Transverse colon (tissue), 4 donors: ENCODE measurements around the gene SLC41A2. TPM values are rescaled to one million over a fixed set of nuclear protein-coding genes. Genes with fewer than 3 reads are reported as not detected.

Source experiments
- DNase-seq: peaks from one replicate; pipeline ENCODE4 v3.0.0-alpha.2; 2019
- H3K27ac ChIP-seq, 4 donors: fragments of 200-600 bp; sonication (generic); 2 replicates each; pipeline ENCODE4 v1.5.1; 2016 to 2018; ENCODE audit warnings: inconsistent platforms in 4 of 4
- H3K27me3 ChIP-seq: fragments of 200-600 bp; sonication (generic); 2 replicates; pipeline ENCODE4 v1.5.1; 2017; ENCODE audit warnings: inconsistent platforms
- H3K36me3 ChIP-seq, 4 donors: fragments of 200-600 bp; sonication (generic); 2 replicates each; pipeline ENCODE4 v1.5.1; 2017 to 2019; ENCODE audit warnings: inconsistent platforms in 4 of 4
- H3K4me1 ChIP-seq, 4 donors: fragments of 200-600 bp; sonication (generic); 2 replicates each; pipeline ENCODE4 v1.5.1; 2017 to 2020; ENCODE audit warnings: inconsistent platforms in 4 of 4
- H3K4me3 ChIP-seq, 4 donors: fragments of 200-600 bp; sonication (generic); 1 replicate in 1 of 4; 2 replicates in 3 of 4; pipeline versions ENCODE4 v1.5.1 to v1.6.1; 2017 to 2019; ENCODE audit warnings: inconsistent platforms in 4 of 4
- H3K9me3 ChIP-seq, 2 donors: fragments of 200-600 bp; sonication (generic); 2 replicates each; pipeline ENCODE4 v1.5.1; 2017 to 2019; ENCODE audit warnings: inconsistent platforms in 2 of 2
- EP300 ChIP-seq: sonication (generic); formaldehyde crosslinking; IDR thresholded peaks from one replicate; pipeline ENCODE4 v1.6.1; 2017; ENCODE audit warnings: antibody characterized with exemption, low read depth
- POLR2A ChIP-seq: fragments of 450-650 bp; IDR thresholded peaks from one replicate; pipeline ENCODE4 v1.6.1; 2016; ENCODE audit warnings: antibody characterized with exemption, mild to moderate bottlenecking, moderate library complexity
- POLR2AphosphoS5 ChIP-seq, 3 donors: sonication (generic); formaldehyde crosslinking; IDR thresholded peaks; one replicate each; pipeline ENCODE4 v1.6.1; 2016; ENCODE audit warnings: antibody characterized with exemption in 3 of 3
- WGBS, 2 donors: methylation state at CpG; one replicate each; pipeline ENCODE4 v1.1.5; 2018; ENCODE audit warnings: low coverage in 1 of 2; 5-methylcytosine and 5-hydroxymethylcytosine counted together
- in situ Hi-C, 4 donors: fragments of 200-750 bp; cut with MboI; loops; one replicate each; pipeline versions ENCODE4 v1.15.0 to v1.15.1; 2017; ENCODE audit warnings: low sequenced_read_pairs in 3 of 4, low pct_ligation_motif_present in 1 of 4, low pct_unique_long_range_greater_than_20kb in 1 of 4
- intact Hi-C: fragments of 100-400 bp; cut with DNase I; formaldehyde crosslinking; loops from one replicate; pipeline ENCODE4 v1.15.1; 2023; ENCODE audit warnings: low total_unique reads
- total RNA-seq, 4 donors: library from RNA; depleted of rRNA; stranded (reverse); fragments of >200 nt; gene quantifications; one replicate each; pipeline ENCODE4 v1.1.0, GENCODE V29; 2016
- TF ChIP-seq, protein P1 (sequence below), 5 experiments: fragments of 200-600 bp in 3 of 5; fragments of 450-650 bp in 2 of 5; sonication (generic) in 3 of 5; IDR thresholded peaks; 1 replicate in 2 of 5; 2 replicates in 3 of 5; pipeline ENCODE4 v1.5.1; 2016 to 2017; ENCODE audit warnings: antibody characterized with exemption in 5 of 5, inconsistent platforms in 3 of 5, mild to moderate bottlenecking in 2 of 5, moderate library complexity in 1 of 5

The SLC41A2 gene
- total RNA-seq, 4 donors from 2014 or later, result 31.6 to 154 (median 129) TPM

DNA sequence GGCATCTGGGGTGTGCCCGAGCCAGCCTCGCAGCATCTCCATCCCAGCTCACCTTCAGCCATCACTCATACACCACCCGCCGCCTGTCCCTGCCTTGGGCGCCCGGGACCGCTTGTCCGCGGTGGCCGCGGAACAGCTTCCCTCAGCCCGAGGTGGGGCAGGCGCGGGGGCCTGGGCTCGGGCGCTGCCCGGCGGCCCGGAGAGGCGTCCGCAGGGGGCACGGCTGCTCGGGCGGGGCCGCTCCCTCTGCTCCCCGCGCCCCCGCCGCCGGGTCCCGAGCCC is 430 bp downstream of the SLC41A2 start:
- Histone ChIP-seq H3K4me3 (peak overlapping the region; percentile 82 to 92 (median 86)), H3K36me3 (no peaks in the 10 kb centered on the region), H3K9me3 (no peaks in the 10 kb centered on the region), H3K27me3 (no peaks in the 10 kb centered on the region), H3K27ac (peak overlapping the region; percentile 86 to 93 (median 90)), H3K4me1 (peaks cover 10 to 49% (median 19%) of the 10 kb centered on the region in 4 donors)
- peak; percentile 54 for DNase-seq
- in situ Hi-C loops (no loop called here), intact Hi-C loops (no loop called here)
- TF ChIP-seq POLR2A (no peak), EP300 (no peak), POLR2AphosphoS5 (IDR thresholded peaks at IDR 0.05) (no peak)
- TF ChIP-seq, protein P1, sequence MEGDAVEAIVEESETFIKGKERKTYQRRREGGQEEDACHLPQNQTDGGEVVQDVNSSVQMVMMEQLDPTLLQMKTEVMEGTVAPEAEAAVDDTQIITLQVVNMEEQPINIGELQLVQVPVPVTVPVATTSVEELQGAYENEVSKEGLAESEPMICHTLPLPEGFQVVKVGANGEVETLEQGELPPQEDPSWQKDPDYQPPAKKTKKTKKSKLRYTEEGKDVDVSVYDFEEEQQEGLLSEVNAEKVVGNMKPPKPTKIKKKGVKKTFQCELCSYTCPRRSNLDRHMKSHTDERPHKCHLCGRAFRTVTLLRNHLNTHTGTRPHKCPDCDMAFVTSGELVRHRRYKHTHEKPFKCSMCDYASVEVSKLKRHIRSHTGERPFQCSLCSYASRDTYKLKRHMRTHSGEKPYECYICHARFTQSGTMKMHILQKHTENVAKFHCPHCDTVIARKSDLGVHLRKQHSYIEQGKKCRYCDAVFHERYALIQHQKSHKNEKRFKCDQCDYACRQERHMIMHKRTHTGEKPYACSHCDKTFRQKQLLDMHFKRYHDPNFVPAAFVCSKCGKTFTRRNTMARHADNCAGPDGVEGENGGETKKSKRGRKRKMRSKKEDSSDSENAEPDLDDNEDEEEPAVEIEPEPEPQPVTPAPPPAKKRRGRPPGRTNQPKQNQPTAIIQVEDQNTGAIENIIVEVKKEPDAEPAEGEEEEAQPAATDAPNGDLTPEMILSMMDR (IDR thresholded peaks at IDR 0.05), result no peak
- 0% methylated on average over 23 of the region's 31 CpGs; no CpG with 5 or more reads in 1 of the 2 donors for WGBS, 2 donors

GRCh38 chr12:104956870-104957718 is 996 bp downstream of the SLC41A2 start:
- 21 to 26% methylated on average over 12 to 13 of the region's 13 CpGs for WGBS, 2 donors
- intact Hi-C loops (no loop called here), in situ Hi-C loops (no loop called here)
- Histone ChIP-seq H3K4me3 (peak overlapping the region; percentile 82 to 92 (median 86)), H3K36me3 (no peaks in the 10 kb centered on the region), H3K4me1 (peaks cover 10 to 55% (median 22%) of the 10 kb centered on the region in 4 donors), H3K27me3 (no peaks in the 10 kb centered on the region), H3K9me3 (no peaks in the 10 kb centered on the region), H3K27ac (peak overlapping the region; percentile 86 to 93 (median 90))
- no peak for TF ChIP-seq POLR2AphosphoS5 (IDR thresholded peaks at IDR 0.05)
- TF ChIP-seq EP300, result no peak
- no peak for TF ChIP-seq POLR2A
- TF ChIP-seq, protein P1 (IDR thresholded peaks at IDR 0.05), result no peak
- no peak for DNase-seq

DNA sequence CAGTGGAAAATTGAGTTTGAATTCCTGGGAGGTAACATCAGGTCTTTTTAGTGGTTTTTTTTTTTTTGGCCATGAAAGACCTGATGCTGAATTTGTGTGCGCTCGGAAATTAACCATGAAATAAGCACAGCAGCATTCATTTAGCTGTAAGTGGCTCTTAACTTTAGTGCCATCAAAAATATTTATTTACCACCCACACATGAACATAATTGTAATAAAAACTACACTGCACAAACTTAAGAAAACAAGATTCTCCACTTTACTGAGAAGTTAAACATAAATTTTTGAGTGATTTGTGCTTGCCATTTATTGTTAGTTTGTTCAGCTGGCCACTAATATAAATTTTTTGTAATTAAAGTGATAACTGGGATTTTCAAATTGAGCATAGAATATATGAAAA is 2.4 kb downstream of the SLC41A2 start:
- DNase-seq, result no peak
- Histone ChIP-seq H3K27ac (no peak overlapping the region), H3K4me1 (peaks cover 10 to 69% (median 27%) of the 10 kb centered on the region in 4 donors), H3K9me3 (no peaks in the 10 kb centered on the region), H3K36me3 (no peaks in the 10 kb centered on the region), H3K4me3 (no peak overlapping the region), H3K27me3 (no peaks in the 10 kb centered on the region)
- intact Hi-C loops (no loop called here), in situ Hi-C loops (no loop called here)
- 88 to 100% methylated on average over 2 of the region's 2 CpGs for WGBS, 2 donors
- TF ChIP-seq, protein P1 (IDR thresholded peaks at IDR 0.05), result no peak
- TF ChIP-seq POLR2AphosphoS5 (IDR thresholded peaks at IDR 0.05) (no peak), POLR2A (no peak), EP300 (no peak)

GRCh38 chr12:104953323-104953722 is 4.8 kb downstream of the SLC41A2 start:
- Histone ChIP-seq H3K4me1 (peaks cover 0 to 57% (median 23%) of the 10 kb centered on the region in 4 donors), H3K9me3 (no peaks in the 10 kb centered on the region), H3K27ac (peak overlapping the region; percentile 71 to 86 (median 82)), H3K27me3 (no peaks in the 10 kb centered on the region), H3K36me3 (no peaks in the 10 kb centered on the region), H3K4me3 (no peak overlapping the region)
- TF ChIP-seq EP300, result no peak
- TF ChIP-seq, protein P1 (IDR thresholded peaks at IDR 0.05), result no peak
- TF ChIP-seq POLR2AphosphoS5 (IDR thresholded peaks at IDR 0.05), result peak in 1 of 3 donors; percentile 67
- TF ChIP-seq POLR2A, result peak; percentile 18
- in situ Hi-C loops (no loop called here), intact Hi-C loops (no loop called here)
- WGBS, 2 donors, result 50 to 54% methylated on average over 2 of the region's 2 CpGs
- DNase-seq, result peak; percentile 58
